HCT116 (cell line): ENCODE measurements around the gene TPD52L1.

Source experiments
- CTCF ChIP-seq, 3 experiments: fragments of 200-600 bp in 1 of 3; sonication (generic) in 1 of 3; IDR thresholded peaks in 2 of 3; conservative IDR thresholded peaks in 1 of 3; 2 replicates each; pipeline ENCODE4 v1.5.1; 2012 to 2017; ENCODE audit warnings: low read depth in 2 of 3, low read length in 2 of 3, antibody characterized with exemption in 1 of 3, borderline replicate concordance in 1 of 3, control low read depth in 1 of 3, mild to moderate bottlenecking in 1 of 3, mixed read lengths in 1 of 3, mixed run types in 1 of 3, moderate library complexity in 1 of 3; ENCODE audit not compliant: insufficient read depth in 1 of 3
- EZH2 ChIP-seq: fragments of 200-600 bp; sonication (generic); IDR thresholded peaks from 2 replicates; pipeline ENCODE4 v1.6.1; 2017; ENCODE audit warnings: antibody characterized with exemption, mixed run types
- EZH2phosphoT487 ChIP-seq: fragments of 200-600 bp; IDR thresholded peaks from 2 replicates; pipeline ENCODE4 v1.6.1; 2018; ENCODE audit warnings: antibody characterized with exemption, borderline replicate concordance
- FOSL1 ChIP-seq: IDR thresholded peaks from 2 replicates; pipeline ENCODE4 v1.6.1; 2012; ENCODE audit warnings: low read depth
- MAX ChIP-seq: IDR thresholded peaks from 2 replicates; pipeline ENCODE4 v1.6.1; 2012
- POLR2A ChIP-seq: IDR thresholded peaks from 2 replicates; pipeline ENCODE4 v1.7.0; 2011; ENCODE audit warnings: borderline replicate concordance; ENCODE audit not compliant: insufficient read depth, insufficient read length; ENCODE audit errors: extremely low read depth
- SIN3A ChIP-seq: IDR thresholded peaks from 2 replicates; pipeline ENCODE4 v1.6.1; 2012; ENCODE audit warnings: low read depth
- YY1 ChIP-seq: IDR thresholded peaks from 2 replicates; pipeline ENCODE4 v1.6.1; 2011; ENCODE audit warnings: low read length, low read depth, moderate library complexity, mild to moderate bottlenecking; ENCODE audit not compliant: insufficient replicate concordance; ENCODE audit errors: extremely low read depth
- ZNF274 ChIP-seq: fragments of 200-500 bp; sonication (Bioruptor generic); IDR thresholded peaks from 2 replicates; pipeline ENCODE4 v1.6.1; 2014; ENCODE audit warnings: mild to moderate bottlenecking, low read depth, low read length, inconsistent platforms

- TF ChIP-seq POLR2A (no peak), CTCF (IDR thresholded peaks at IDR 0.05 in 2 of 3, conservative IDR thresholded peaks at IDR 0.05 in 1 of 3; ENCODE audit: borderline replicate concordance in 1 of 3, insufficient read depth in 1 of 3, low read depth in 2 of 3, low read length in 2 of 3) (no peak), MAX (no peak), SIN3A (no peak), ZNF274 (no peak), FOSL1 (no peak), EZH2 (no peak), EZH2phosphoT487 (no peak), YY1 (no peak)
Measured at GRCh38 chr6:125188594-125189203, 35.1 kb downstream of the TPD52L1 start.
